ENCODE measurements around the gene MEP1B.
"Not testable (repeated sequence)": the region's sequence is repeated elsewhere in the genome, so short reads cannot be mapped to it uniquely, and the experiment has no call there.

The MEP1B gene

GRCh38 chr18:32189790-32190189 lies at the start of gene MEP1B:
MEP1B (plus strand) TSS chr18:32190039; CDS start chr18:32190071, 32 bp downstream.
- no peak for DNase-seq (ENCODE audit: low read depth)

GRCh38 chr18:32148185-32148870 lies 41.5 kb upstream of the MEP1B start:
- DNase-seq (ENCODE audit: low read depth): no peak

- no peak for DNase-seq (ENCODE audit: low read depth)
Observed at GRCh38 chr18:32152705-32153448, 37.0 kb upstream of the MEP1B start.

GRCh38 chr18:32156855-32157254 lies 33.0 kb upstream of the MEP1B start:
- DNase-seq (ENCODE audit: low read depth): no peak

GRCh38 chr18:32157580-32157979 lies 32.3 kb upstream of the MEP1B start:
- DNase-seq (ENCODE audit: low read depth): no peak

- peak; percentile 54 for DNase-seq (ENCODE audit: low read depth)
Observed at GRCh38 chr18:32158108-32158624, 31.7 kb upstream of the MEP1B start.

GRCh38 chr18:32158631-32159030 lies 31.2 kb upstream of the MEP1B start:
- DNase-seq (ENCODE audit: low read depth): not testable (repeated sequence)

GRCh38 chr18:32160547-32160946 lies 29.3 kb upstream of the MEP1B start:
- DNase-seq (ENCODE audit: low read depth): no peak

GRCh38 chr18:32167980-32168730 lies 21.7 kb upstream of the MEP1B start:
- no peak for DNase-seq (ENCODE audit: low read depth)

GRCh38 chr18:32173654-32174053 lies 16.2 kb upstream of the MEP1B start:
- DNase-seq (ENCODE audit: low read depth): no peak

- no peak for DNase-seq (ENCODE audit: low read depth)
Observed at GRCh38 chr18:32174719-32175118, 15.1 kb upstream of the MEP1B start.

- no peak for DNase-seq (ENCODE audit: low read depth)
Observed at GRCh38 chr18:32175265-32175664, 14.6 kb upstream of the MEP1B start.

GRCh38 chr18:32176745-32177144 lies 13.1 kb upstream of the MEP1B start:
- DNase-seq (ENCODE audit: low read depth): not testable (repeated sequence)

GRCh38 chr18:32177530-32177929 lies 12.3 kb upstream of the MEP1B start:
- no peak for DNase-seq (ENCODE audit: low read depth)

GRCh38 chr18:32183503-32183902 lies 6.3 kb upstream of the MEP1B start:
- DNase-seq (ENCODE audit: low read depth): no peak

- DNase-seq (ENCODE audit: low read depth): no peak
Observed at GRCh38 chr18:32190209-32190608, 370 bp downstream of the MEP1B start.

GRCh38 chr18:32195881-32196815 lies 6.3 kb downstream of the MEP1B start:
- DNase-seq (ENCODE audit: low read depth): no peak

- no peak for DNase-seq (ENCODE audit: low read depth)
Observed at GRCh38 chr18:32200766-32201165, 10.9 kb downstream of the MEP1B start.

GRCh38 chr18:32201948-32202672 lies 12.3 kb downstream of the MEP1B start:
- DNase-seq (ENCODE audit: low read depth): no peak

- DNase-seq (ENCODE audit: low read depth): no peak
Observed at GRCh38 chr18:32208023-32208422, 18.2 kb downstream of the MEP1B start.

GRCh38 chr18:32208577-32208976 lies 18.7 kb downstream of the MEP1B start:
- no peak for DNase-seq (ENCODE audit: low read depth)
